ENCODE measurements around the gene DHX38.
"Not testable (repeated sequence)": the region's sequence is repeated elsewhere in the genome, so short reads cannot be mapped to it uniquely, and the experiment has no call there.

The DHX38 gene

DNA sequence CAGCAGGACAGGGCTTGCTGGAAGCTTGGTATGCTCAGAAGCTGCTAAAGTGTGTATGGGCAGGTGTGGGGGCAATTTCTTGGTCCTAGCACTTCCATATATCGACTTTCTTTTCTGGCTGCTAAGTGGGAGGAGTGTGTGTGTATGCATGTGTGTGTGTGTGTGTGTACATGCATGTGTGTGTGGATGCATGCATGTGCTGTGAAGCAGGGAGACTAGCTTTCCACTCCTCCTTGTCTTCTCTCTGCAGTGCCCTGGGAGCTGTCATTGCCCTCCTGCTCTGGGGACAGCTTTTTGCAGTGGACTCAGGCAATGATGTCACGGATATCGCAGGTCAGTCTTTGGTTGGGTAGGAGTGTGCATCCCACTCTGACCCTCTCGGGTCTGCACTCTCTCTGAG lies 37.7 kb upstream of the DHX38 start:
- DNase-seq (ENCODE audit: insufficient read length, low spot score) (no peak), FAIRE-seq (no peak)
- TF ChIP-seq, protein P1, sequence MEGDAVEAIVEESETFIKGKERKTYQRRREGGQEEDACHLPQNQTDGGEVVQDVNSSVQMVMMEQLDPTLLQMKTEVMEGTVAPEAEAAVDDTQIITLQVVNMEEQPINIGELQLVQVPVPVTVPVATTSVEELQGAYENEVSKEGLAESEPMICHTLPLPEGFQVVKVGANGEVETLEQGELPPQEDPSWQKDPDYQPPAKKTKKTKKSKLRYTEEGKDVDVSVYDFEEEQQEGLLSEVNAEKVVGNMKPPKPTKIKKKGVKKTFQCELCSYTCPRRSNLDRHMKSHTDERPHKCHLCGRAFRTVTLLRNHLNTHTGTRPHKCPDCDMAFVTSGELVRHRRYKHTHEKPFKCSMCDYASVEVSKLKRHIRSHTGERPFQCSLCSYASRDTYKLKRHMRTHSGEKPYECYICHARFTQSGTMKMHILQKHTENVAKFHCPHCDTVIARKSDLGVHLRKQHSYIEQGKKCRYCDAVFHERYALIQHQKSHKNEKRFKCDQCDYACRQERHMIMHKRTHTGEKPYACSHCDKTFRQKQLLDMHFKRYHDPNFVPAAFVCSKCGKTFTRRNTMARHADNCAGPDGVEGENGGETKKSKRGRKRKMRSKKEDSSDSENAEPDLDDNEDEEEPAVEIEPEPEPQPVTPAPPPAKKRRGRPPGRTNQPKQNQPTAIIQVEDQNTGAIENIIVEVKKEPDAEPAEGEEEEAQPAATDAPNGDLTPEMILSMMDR (IDR thresholded peaks at IDR 0.05; ENCODE audit: insufficient read depth, missing control alignments), result no peak

DNA sequence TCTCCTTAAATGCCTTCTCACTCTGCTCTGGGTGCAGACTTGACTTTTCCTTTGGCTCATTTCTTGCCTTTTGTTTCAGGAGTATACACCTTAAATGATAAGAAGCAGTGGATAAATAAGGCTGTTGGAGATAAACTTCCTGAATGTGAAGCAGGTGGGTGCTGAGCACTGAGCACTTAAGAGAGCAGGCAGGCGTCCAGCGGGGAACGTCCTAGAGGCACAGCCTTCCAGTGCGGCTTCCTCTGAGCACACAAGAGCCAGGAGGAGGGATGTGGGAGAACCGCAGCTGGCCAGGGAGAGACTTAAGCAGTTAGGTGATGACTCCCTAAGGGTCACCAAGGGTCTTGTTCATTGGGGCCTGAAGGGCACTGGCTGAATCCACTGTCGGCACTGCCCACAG lies 36.3 kb upstream of the DHX38 start:
- not testable (repeated sequence) for FAIRE-seq; DNase-seq (ENCODE audit: insufficient read length, low spot score)

DNA sequence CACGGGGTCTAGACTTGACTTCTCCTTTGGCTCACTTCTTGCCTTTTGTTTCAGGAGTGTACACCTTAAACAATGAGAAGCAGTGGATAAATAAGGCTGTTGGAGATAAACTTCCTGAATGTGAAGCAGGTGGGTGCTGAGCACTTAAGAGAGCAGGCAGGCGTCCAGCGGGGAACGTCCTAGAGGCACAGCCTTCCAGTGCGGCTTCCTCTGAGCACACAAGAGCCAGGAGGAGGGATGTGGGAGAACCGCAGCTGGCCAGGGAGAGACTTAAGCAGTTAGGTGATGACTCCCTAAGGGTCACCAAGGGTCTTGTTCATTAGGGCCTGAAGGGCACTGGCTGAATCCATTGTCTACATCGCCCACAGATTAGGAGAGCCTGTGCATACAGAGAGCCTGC lies 34.6 kb upstream of the DHX38 start:
- DNase-seq (ENCODE audit: insufficient read length, low spot score); FAIRE-seq: not testable (repeated sequence)

DNA sequence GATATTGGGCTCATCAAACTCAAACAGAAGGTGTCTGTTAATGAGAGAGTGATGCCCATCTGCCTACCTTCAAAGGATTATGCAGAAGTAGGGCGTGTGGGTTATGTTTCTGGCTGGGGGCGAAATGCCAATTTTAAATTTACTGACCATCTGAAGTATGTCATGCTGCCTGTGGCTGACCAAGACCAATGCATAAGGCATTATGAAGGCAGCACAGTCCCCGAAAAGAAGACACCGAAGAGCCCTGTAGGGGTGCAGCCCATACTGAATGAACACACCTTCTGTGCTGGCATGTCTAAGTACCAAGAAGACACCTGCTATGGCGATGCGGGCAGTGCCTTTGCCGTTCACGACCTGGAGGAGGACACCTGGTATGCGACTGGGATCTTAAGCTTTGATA lies 33.2 kb upstream of the DHX38 start:
- TF ChIP-seq, protein P1 (IDR thresholded peaks at IDR 0.05; ENCODE audit: insufficient read depth, missing control alignments), result no peak
- FAIRE-seq, result no peak
- DNase-seq (ENCODE audit: insufficient read length, low spot score), result no peak

DNA sequence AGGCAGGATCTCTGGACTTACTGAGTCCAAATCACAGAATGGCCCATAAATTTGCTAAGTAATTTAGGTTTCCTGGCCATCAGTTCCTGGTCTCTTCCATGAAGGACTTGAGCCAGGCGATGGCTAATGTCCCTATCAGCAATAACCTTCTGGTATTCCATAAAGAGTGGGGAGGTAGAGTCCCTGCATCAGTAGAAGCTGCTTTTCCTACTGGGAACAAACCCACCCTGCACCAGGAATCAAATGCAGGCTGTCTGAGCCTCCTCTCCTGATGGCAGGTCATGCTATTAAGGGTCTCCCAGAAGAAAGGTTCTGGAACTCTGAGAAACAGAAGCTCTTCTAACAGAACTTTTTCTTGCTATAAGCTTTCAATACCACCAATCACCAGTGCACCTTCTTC lies 32.1 kb upstream of the DHX38 start:
- no peak for FAIRE-seq

DNA sequence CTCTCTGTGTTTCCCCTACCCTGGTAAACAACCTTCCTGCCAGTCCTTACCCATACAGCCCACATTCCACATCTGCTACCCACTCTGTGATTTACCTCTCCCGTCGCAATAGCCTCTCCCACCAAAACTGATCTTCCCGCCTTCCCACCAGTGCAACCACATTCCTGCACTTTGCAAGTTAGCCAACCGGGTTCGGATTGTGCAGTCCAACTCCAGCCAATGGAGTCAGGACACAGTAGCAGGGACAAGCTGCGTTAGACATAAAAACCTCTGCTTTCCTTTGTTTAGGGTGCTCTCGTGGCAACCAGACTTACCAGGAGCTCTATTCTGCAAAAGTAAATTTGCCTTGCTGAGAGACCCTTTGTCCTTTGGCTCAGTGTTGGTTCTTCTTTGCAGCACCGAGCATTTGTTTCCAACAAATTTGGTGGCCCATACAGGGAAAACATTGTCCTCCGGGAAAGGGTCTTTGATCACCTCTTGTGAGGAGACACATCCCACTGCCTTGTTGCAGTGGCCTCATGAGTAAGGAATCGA lies 29.2 kb upstream of the DHX38 start:
- TF ChIP-seq, protein P1 (IDR thresholded peaks at IDR 0.05; ENCODE audit: insufficient read depth, missing control alignments), result no peak
- DNase-seq (ENCODE audit: insufficient read length, low spot score) (no peak), FAIRE-seq (no peak)

More for the DNA sequence above, 32.1 kb upstream of the DHX38 start:
- TF ChIP-seq, protein P1 (IDR thresholded peaks at IDR 0.05; ENCODE audit: insufficient read depth, missing control alignments), result no peak
- DNase-seq (ENCODE audit: insufficient read length, low spot score), result no peak

DNA sequence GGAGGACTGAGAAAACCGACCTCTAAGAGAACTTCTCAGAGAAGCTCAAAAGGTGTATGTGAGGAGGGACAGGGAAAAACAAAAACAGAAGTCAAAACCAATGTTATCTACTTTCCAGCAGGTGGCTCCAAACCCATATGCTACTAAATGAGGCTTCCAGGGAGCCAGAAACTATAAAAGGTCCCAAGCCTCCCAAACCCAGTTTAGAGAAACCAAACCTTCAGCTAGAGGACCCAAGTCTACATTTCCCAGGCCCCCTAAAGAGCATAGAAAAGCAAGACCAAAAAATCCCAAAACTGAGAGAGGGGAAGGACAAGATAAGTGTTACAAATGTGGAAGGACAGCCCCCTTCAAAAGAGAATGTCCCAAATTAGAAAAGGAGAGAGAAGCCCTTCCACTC lies 26.9 kb upstream of the DHX38 start:
- TF ChIP-seq, protein P1 (IDR thresholded peaks at IDR 0.05; ENCODE audit: insufficient read depth, missing control alignments), result peak; percentile 63
- FAIRE-seq (no peak), DNase-seq (ENCODE audit: insufficient read length, low spot score) (no peak)

DNA sequence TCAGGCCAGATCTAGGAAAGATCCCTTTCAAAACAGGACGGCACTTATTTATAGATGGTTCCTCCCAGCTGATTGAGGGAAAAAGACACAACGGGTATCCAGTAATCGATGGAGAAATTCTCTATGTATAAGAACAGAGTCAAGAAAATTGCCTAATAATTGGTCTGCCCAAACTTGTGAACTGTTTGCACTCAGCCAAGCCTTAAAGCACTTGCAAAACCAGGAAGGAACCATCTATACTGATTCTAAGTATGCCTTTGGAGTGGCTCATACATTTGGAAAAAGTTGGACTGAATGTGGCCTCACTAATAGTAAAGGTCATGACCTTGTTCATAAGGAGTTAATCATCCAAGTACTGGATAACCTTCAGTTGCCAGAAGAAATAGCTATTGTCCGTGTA lies 24.7 kb upstream of the DHX38 start:
- DNase-seq (ENCODE audit: insufficient read length, low spot score) (no peak), FAIRE-seq (no peak)
- TF ChIP-seq, protein P1 (IDR thresholded peaks at IDR 0.05; ENCODE audit: insufficient read depth, missing control alignments), result no peak
